ENCODE results near the gene ADCY7.

Gene ADCY7

GRCh38 chr16:50290856-50291255 lies 24.5 kb downstream of the ADCY7 start:
- H3K4me1 ChIP-seq (ENCODE audit: insufficient read depth, low read length): no peaks in the 10 kb centered on the region
- no peaks in the 10 kb centered on the region for H3K36me3 ChIP-seq (ENCODE audit: insufficient read depth, low read length)
- peaks cover 3% of the 10 kb centered on the region; the same call in 1 of the 2 replicates for H3K9me3 ChIP-seq (ENCODE audit: control insufficient read depth, insufficient read depth, low read length)
- H3K9ac ChIP-seq (ENCODE audit: low read depth, low read length): no peak overlapping the region

GRCh38 chr16:50291719-50292565 lies 25.6 kb downstream of the ADCY7 start:
- no peaks in the 10 kb centered on the region for H3K4me1 ChIP-seq (ENCODE audit: insufficient read depth, low read length)
- no peaks in the 10 kb centered on the region for H3K36me3 ChIP-seq (ENCODE audit: insufficient read depth, low read length)
- no peaks in the 10 kb centered on the region for H3K9me3 ChIP-seq (ENCODE audit: control insufficient read depth, insufficient read depth, low read length)
- H3K9ac ChIP-seq (ENCODE audit: low read depth, low read length): no peak overlapping the region

- no peaks in the 10 kb centered on the region for H3K36me3 ChIP-seq (ENCODE audit: insufficient read depth, low read length)
- no peaks in the 10 kb centered on the region for H3K9me3 ChIP-seq (ENCODE audit: control insufficient read depth, insufficient read depth, low read length)
- no peaks in the 10 kb centered on the region for H3K4me1 ChIP-seq (ENCODE audit: insufficient read depth, low read length)
- H3K9ac ChIP-seq (ENCODE audit: low read depth, low read length): no peak overlapping the region
Measured at GRCh38 chr16:50292566-50292948, 26.2 kb downstream of the ADCY7 start.

GRCh38 chr16:50293041-50293783 lies 26.9 kb downstream of the ADCY7 start:
- Histone ChIP-seq H3K9ac (ENCODE audit: low read depth, low read length) (no peak overlapping the region), H3K36me3 (ENCODE audit: insufficient read depth, low read length) (no peaks in the 10 kb centered on the region), H3K4me1 (ENCODE audit: insufficient read depth, low read length) (no peaks in the 10 kb centered on the region), H3K9me3 (ENCODE audit: control insufficient read depth, insufficient read depth, low read length) (no peaks in the 10 kb centered on the region)

- Histone ChIP-seq H3K4me1 (ENCODE audit: insufficient read depth, low read length) (no peaks in the 10 kb centered on the region), H3K9me3 (ENCODE audit: control insufficient read depth, insufficient read depth, low read length) (no peaks in the 10 kb centered on the region), H3K36me3 (ENCODE audit: insufficient read depth, low read length) (no peaks in the 10 kb centered on the region), H3K9ac (ENCODE audit: low read depth, low read length) (no peak overlapping the region)
Measured at GRCh38 chr16:50293994-50294855, 27.9 kb downstream of the ADCY7 start.

GRCh38 chr16:50294955-50295354 lies 28.6 kb downstream of the ADCY7 start:
- H3K4me1 ChIP-seq (ENCODE audit: insufficient read depth, low read length): no peaks in the 10 kb centered on the region
- H3K9ac ChIP-seq (ENCODE audit: low read depth, low read length): no peak overlapping the region
- no peaks in the 10 kb centered on the region for H3K9me3 ChIP-seq (ENCODE audit: control insufficient read depth, insufficient read depth, low read length)
- H3K36me3 ChIP-seq (ENCODE audit: insufficient read depth, low read length): no peaks in the 10 kb centered on the region

- H3K4me1 ChIP-seq (ENCODE audit: insufficient read depth, low read length): no peaks in the 10 kb centered on the region
- no peak overlapping the region for H3K9ac ChIP-seq (ENCODE audit: low read depth, low read length)
- no peaks in the 10 kb centered on the region for H3K36me3 ChIP-seq (ENCODE audit: insufficient read depth, low read length)
- no peaks in the 10 kb centered on the region for H3K9me3 ChIP-seq (ENCODE audit: control insufficient read depth, insufficient read depth, low read length)
Measured at GRCh38 chr16:50295541-50296132, 29.3 kb downstream of the ADCY7 start.

GRCh38 chr16:50296807-50297206 lies 30.5 kb downstream of the ADCY7 start:
- no peaks in the 10 kb centered on the region for H3K36me3 ChIP-seq (ENCODE audit: insufficient read depth, low read length)

GRCh38 chr16:50297301-50298074 lies 31.1 kb downstream of the ADCY7 start:
- no peaks in the 10 kb centered on the region for H3K4me1 ChIP-seq (ENCODE audit: insufficient read depth, low read length)
- H3K9me3 ChIP-seq (ENCODE audit: control insufficient read depth, insufficient read depth, low read length): no peaks in the 10 kb centered on the region
- H3K9ac ChIP-seq (ENCODE audit: low read depth, low read length): no peak overlapping the region
- H3K36me3 ChIP-seq (ENCODE audit: insufficient read depth, low read length): no peaks in the 10 kb centered on the region

More at GRCh38 chr16:50296807-50297206, 30.5 kb downstream of the ADCY7 start:
- no peaks in the 10 kb centered on the region for H3K9me3 ChIP-seq (ENCODE audit: control insufficient read depth, insufficient read depth, low read length)
- H3K9ac ChIP-seq (ENCODE audit: low read depth, low read length): no peak overlapping the region
- H3K4me1 ChIP-seq (ENCODE audit: insufficient read depth, low read length): no peaks in the 10 kb centered on the region

- H3K4me1 ChIP-seq (ENCODE audit: insufficient read depth, low read length): no peaks in the 10 kb centered on the region
- H3K9ac ChIP-seq (ENCODE audit: low read depth, low read length): no peak overlapping the region
- H3K9me3 ChIP-seq (ENCODE audit: control insufficient read depth, insufficient read depth, low read length): no peaks in the 10 kb centered on the region
- H3K36me3 ChIP-seq (ENCODE audit: insufficient read depth, low read length): no peaks in the 10 kb centered on the region
Measured at GRCh38 chr16:50298075-50298460, 31.7 kb downstream of the ADCY7 start.

GRCh38 chr16:50298591-50299507 lies 32.5 kb downstream of the ADCY7 start:
- Histone ChIP-seq H3K36me3 (ENCODE audit: insufficient read depth, low read length) (no peaks in the 10 kb centered on the region), H3K4me1 (ENCODE audit: insufficient read depth, low read length) (no peaks in the 10 kb centered on the region), H3K9ac (ENCODE audit: low read depth, low read length) (no peak overlapping the region), H3K9me3 (ENCODE audit: control insufficient read depth, insufficient read depth, low read length) (no peaks in the 10 kb centered on the region)

- Histone ChIP-seq H3K9ac (ENCODE audit: low read depth, low read length) (no peak overlapping the region), H3K36me3 (ENCODE audit: insufficient read depth, low read length) (no peaks in the 10 kb centered on the region), H3K4me1 (ENCODE audit: insufficient read depth, low read length) (no peaks in the 10 kb centered on the region), H3K9me3 (ENCODE audit: control insufficient read depth, insufficient read depth, low read length) (no peaks in the 10 kb centered on the region)
Measured at GRCh38 chr16:50299508-50300105, 33.3 kb downstream of the ADCY7 start.

Measured in ES-I3 (cell line).